GM18502 (cell line): ENCODE results near the gene MAF.

Experiments used
- ATAC-seq: cut with Tn5 transposase; IDR thresholded peaks from one replicate; pipeline ENCODE4 v1.9.1; 2021; ENCODE audit warnings: mild to moderate bottlenecking; ENCODE audit not compliant: unreplicated experiment, poor library complexity

The MAF gene

DNA sequence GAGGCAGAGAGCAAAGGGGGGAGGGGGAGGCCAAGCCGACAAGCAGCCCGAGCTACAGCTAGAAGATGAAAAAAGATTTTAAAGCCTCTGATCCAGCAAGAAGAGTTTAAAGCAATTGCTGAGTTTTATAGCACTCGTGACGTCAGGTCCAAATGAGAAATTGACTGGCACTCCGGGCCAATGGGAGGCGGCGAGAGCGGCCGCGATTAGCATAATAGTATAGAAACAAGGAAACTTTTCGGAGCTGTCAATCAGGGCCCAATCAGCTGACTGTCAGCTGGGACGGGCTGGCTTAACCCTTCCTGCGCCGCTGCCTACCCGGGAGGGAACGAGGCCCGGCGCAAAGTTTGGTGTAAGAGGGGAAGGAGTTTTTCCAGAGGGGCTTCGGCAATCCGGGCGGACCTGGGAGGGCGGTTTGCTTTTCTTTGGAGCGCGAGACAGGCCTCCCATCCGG, at the start of gene MAF:
MAF (minus strand) TSS at position 100 of the 454 bp plus-strand sequence. CDS start 835 bp downstream, outside the sequence.
- ATAC-seq: no peak

DNA sequence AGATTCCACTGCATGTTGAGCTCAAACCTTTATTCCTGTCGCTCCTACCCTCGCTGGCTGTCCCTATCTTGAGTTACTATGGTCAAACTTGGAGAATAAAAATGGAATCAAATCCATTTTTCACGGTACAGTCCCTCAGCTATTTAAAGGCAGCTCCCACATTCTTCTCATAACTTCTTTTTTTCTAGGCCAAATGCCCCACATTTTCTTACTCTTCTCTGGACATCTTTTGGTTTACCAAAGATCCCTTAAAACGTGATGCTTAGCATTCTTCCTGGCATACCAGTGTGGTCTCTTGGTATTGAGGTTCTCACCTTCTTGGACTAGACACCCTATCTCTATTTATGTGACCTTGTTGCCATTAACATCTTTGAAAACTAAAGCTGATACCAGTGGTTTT, 48.3 kb upstream of the MAF start:
- ATAC-seq: no peak

GRCh38 chr16:79647586-79647985, 47.0 kb upstream of the MAF start:
- ATAC-seq: no peak

DNA sequence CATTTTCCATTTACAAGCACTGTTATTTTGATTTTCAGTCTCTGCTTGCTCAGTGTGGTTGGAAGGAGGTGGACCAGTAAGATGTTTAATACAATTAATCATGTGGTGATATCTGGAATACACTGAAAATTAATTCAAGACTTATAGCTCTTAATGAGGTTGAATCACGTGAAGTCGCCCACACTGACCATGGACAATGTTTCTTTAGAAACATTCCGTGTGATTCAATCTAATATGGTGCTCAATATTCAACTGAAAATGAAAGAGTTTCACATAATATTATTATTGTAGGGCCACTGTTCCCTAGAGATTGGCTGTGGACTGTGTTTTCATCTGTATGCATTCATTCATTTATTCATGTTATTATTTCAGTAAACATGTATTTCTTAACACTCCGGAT, 45.2 kb upstream of the MAF start:
- no peak for ATAC-seq

- no peak for ATAC-seq
Observed at GRCh38 chr16:79644971-79645667, 44.6 kb upstream of the MAF start.

GRCh38 chr16:79642652-79643051, 42.1 kb upstream of the MAF start:
- ATAC-seq: no peak

- no peak for ATAC-seq
Observed at GRCh38 chr16:79640513-79641360, 40.2 kb upstream of the MAF start.

DNA sequence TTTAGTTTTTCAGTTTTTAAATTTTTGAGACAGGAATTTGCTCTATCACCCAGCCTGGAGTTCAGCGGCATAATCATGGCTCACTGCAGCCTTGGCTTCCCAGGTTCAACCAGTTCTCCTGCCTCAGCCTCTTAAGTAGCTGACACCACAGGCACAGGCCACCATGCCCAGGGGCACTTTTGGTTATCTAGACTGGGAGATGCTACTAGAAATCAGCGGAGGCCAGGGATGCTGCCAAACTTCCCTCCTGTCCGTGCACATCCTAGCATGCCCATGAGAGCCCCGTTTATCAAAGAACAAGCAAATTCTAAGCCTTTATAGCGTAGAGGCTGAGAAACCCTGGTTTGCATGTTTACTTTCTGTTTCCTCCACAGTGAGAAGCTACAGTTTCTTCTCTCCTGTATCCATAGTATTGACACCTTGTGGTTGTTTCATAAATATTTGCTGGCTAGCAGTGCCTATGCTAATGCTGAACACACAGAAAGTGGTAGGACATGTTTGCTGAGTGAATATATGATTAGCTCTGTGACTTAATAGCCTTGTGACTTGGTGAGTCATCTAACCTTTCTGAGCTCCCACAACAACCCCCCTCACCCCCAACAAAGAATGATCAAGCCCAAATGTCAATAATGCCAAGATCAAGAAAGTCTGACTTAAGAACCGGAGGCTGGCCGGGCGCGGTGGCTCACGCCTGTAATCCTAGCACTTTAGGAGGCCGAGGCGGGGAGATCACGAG, 39.2 kb upstream of the MAF start:
- no peak for ATAC-seq

GRCh38 chr16:79638386-79638785, 37.8 kb upstream of the MAF start:
- no peak for ATAC-seq

GRCh38 chr16:79635488-79635887, 35.0 kb upstream of the MAF start:
- ATAC-seq: no peak

GRCh38 chr16:79634298-79634697, 33.8 kb upstream of the MAF start:
- ATAC-seq: no peak

DNA sequence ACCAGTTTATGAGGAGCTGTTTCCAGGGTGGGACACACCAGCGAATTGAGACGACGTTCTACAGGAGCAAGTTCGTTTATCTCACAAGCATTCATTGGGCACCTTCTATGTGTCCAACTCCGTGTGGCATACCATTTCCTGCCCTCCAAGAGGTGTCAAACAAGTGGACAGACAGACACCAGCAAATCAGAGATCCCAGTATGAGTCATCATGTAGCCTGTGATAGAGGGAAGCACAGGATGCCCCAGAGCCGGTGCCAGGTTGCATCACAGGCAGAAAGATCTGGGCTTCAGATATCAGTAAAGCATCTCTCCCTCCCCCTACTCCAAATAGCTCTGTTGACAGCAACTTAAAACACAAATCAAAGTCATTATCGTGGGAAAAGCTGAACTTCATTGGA, 31.8 kb upstream of the MAF start:
- no peak for ATAC-seq

- ATAC-seq: no peak
Observed at GRCh38 chr16:79628988-79629387, 28.5 kb upstream of the MAF start.

DNA sequence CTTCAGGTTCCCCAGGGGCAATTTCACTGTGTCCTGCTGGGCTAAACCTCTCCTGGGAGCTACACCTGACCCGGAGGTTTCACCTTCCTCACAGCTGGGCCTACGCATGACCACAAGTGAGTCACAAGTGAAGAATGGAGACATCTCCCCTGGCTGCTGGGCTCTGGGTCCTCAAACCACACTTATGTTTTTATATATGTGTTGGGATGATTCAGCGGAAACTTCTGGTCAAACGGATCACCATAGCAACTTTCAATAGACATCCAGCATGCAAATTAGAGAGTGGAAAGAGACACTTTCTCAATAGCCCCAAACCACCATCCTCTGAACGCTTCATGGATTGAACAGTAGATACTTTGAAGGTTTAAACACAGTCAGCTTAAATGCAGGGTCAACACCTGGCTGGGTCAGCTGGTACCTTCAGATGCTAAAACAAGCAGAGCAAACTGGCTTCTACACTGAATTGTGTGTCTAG, 28.0 kb upstream of the MAF start:
- peak; percentile 91 for ATAC-seq

DNA sequence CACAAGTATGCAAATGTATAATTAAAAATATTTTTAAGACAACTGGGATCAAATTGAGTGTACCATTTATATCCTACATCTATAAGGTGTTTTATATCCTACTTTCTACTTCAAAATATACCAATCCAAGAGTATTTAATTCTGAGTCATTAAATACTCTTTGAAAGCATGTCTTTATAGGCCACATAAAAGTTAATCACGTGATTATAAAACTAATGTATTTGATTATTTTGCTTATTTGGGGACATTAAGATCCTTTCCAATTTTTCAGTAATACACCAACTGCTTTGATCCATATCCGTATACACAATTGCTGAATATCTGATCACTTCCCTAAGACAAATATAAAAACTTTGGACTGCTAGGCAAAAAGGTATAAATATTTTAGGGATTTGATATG, 26.6 kb upstream of the MAF start:
- no peak for ATAC-seq

GRCh38 chr16:79625738-79626137, 25.2 kb upstream of the MAF start:
- ATAC-seq: no peak

GRCh38 chr16:79623824-79624223, 23.3 kb upstream of the MAF start:
- ATAC-seq: no peak

- ATAC-seq: no peak
Observed at GRCh38 chr16:79623062-79623461, 22.5 kb upstream of the MAF start.

GRCh38 chr16:79621027-79621426, 20.5 kb upstream of the MAF start:
- ATAC-seq: no peak

DNA sequence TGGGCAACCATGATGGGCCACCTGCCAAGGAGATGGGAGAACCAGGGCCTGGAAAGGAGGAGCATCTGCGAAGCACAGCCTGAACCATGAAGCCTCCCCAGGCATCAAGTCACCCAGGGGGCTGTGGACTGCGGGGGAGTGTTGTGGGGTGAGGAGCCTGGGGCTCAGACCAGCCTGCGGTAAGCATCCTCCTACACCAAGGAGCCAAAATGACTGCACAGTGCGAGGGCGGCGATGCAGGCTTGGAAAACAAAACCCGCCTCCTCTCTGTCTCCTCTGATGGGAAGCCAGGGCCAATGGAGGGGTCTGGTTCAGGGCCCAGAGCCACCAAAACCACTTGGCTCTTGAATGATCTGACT, 18.1 kb upstream of the MAF start:
- no peak for ATAC-seq
